ENCODE measurements around the gene PEX11B. TPM values are rescaled to one million over a fixed set of nuclear protein-coding genes. Genes with fewer than 3 reads are reported as not detected.

PEX11B gene
- total RNA-seq, 1 donor from 2014 or later: 30.6 TPM

DNA sequence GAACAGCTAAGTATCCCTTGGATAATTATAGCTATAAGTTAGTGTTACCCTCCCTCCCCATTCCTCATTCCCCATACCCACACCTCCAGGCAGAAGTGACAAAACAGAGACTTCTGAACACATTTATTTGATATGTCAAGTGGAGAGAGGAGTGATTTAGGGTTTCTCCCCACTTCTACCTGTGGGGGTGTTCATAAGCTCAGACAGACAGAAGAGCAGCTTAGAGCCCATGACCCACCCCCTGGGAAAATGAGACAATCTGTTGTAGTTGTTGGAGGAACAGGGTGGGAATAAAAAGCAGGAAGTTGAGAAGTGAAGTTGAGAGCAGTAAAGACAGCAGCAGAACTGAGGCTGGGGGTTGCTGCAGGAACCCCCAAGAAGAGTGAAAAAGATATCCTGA, 40.8 kb upstream of the PEX11B start:
- peaks cover 9% of the 10 kb centered on the region for H3K36me3 Mint-ChIP-seq (ENCODE audit: low read depth)
- no peaks in the 10 kb centered on the region for H3K27me3 Mint-ChIP-seq (ENCODE audit: insufficient read depth)
- intact Hi-C loops (cut with micrococcal nuclease): loop anchor here (2.0 kb wide), 1 partner anchor 75 kb away; the partner anchor contains the start of gene ANKRD35
- H3K4me1 Mint-ChIP-seq (ENCODE audit: low read depth): peaks cover 83% of the 10 kb centered on the region
- H3K4me3 Mint-ChIP-seq: peak overlapping the region; percentile 72
- no peaks in the 10 kb centered on the region for H3K9me3 Mint-ChIP-seq
- DNase-seq (ENCODE audit: low spot score): no peak
- no peak overlapping the region for H3K27ac Mint-ChIP-seq

DNA sequence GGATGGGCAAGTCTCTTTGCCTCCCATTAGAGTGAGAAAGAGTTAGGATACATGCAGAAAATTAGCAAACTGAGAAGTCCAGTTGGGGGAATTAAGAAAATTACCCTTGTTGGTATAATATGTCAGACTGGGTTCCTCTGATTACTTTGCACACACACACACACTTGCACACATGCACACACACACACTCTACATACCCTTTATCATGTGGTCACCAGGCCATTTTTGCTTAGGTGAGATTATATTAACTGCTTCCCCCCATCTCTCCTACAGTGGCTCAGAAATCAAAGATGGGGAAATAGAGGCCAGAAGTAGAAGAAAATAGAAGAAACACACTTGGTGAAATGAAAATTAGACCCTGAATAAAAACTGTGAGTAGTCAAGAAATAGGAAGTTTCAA, 40.2 kb upstream of the PEX11B start:
- Mint-ChIP-seq H3K9me3 (no peaks in the 10 kb centered on the region), H3K27me3 (ENCODE audit: insufficient read depth) (no peaks in the 10 kb centered on the region), H3K27ac (no peak overlapping the region), H3K4me3 (peak overlapping the region; percentile 11), H3K4me1 (ENCODE audit: low read depth) (peaks cover 79% of the 10 kb centered on the region), H3K36me3 (ENCODE audit: low read depth) (peaks cover 9% of the 10 kb centered on the region)
- intact Hi-C loops (cut with micrococcal nuclease): loop anchor here (1.0 to 2.0 kb wide), 2 partner anchors 38 to 74 kb away; partner anchors contain the start of genes ANKRD35 and TXNIP
- no peak for DNase-seq (ENCODE audit: low spot score)

DNA sequence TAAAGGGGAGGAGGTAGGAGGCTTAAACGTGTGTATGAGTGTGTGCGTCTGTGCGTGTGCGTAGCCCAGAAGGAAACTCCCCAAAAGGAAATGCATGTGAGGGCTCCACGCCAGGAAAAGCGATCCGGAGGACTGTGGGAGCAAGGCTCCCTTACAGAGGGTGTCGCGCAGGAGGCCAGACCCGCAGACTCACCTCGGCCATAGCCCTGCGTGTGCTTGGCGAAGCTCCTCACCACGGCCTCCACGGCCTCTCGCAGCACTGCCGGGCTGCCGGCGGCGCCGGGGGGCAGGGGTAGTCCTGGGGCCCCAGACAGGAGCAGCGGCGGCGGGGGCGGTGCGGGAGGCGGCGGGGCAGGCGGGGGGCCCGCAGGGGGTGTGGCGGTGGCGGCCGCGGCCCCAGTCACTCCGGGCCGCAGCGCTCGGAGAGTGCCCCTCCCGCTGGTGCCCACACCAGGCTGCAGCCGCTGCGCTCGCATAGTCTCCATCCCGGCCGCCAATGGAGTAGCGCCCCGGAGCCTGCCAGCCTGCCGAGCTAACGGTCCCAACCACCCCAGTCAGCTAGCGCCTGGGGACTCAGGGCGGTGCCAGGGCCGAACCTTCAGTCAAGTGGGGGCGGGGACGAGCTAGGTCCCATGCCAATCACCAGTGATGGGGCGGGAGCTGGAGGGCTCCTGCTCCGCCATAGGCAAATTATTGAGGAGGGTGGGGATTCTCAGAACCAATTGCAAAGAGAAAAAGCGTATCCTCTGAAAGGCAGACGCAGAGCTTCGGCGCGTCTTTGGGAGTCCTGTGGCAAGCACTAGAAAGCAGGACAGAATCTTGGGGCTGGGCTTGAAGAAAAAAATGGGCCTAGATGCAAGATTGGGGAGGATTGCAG, 39.2 kb upstream of the PEX11B start, which contains the start of gene LIX1L:
TSS of gene LIX1L (minus strand) at position 575 of the 877 bp plus-strand sequence. CDS start at position 485, 90 bp downstream.
- Mint-ChIP-seq H3K27me3 (ENCODE audit: insufficient read depth) (no peaks in the 10 kb centered on the region), H3K36me3 (ENCODE audit: low read depth) (peaks cover 9% of the 10 kb centered on the region)
- intact Hi-C loops (cut with micrococcal nuclease): loop anchor here (1.0 to 2.0 kb wide), 3 partner anchors 30 to 73 kb away; partner anchors contain the start of genes ANKRD35, RBM8A and TXNIP

DNA sequence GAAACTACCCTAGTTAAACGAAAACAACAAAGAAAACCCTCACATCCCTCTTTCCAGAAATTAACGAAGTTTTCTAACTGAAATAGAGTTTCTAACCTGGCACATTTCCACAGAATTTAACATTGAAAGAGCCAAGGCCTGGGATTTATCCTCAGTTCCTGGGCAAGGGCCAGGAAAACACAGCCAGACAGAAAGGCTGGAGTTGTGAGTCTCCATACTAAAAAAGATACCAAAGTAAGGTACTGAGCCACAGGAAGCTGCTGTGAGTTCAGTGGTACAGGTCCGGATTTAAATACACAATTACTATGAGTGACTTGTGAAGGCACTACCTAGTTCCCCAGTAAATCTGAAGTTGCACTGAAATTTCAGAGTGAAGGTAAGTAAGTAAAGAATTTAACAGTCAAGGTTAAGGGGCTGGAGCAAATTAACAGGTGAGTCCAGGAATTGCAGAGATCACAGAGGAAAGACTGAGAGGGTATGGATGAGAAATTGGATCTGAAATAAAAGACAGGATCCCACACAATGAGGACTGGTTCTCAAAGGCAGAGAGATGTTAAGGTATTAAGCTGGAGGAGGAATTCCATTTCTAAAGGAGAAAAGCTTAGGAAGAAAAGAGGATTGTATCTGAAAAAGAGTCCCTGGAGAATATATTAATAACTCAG, 38.4 kb upstream of the PEX11B start:
- Mint-ChIP-seq H3K36me3 (ENCODE audit: low read depth) (peaks cover 12% of the 10 kb centered on the region), H3K4me3 (peak overlapping the region; percentile 93), H3K4me1 (ENCODE audit: low read depth) (peaks cover 65% of the 10 kb centered on the region), H3K27me3 (ENCODE audit: insufficient read depth) (no peaks in the 10 kb centered on the region), H3K27ac (peak overlapping the region; percentile 93), H3K9me3 (no peaks in the 10 kb centered on the region)
- intact Hi-C loops (cut with micrococcal nuclease): loop anchor here (1.0 kb wide), 1 partner anchor 30 kb away; the partner anchor contains the start of gene RBM8A
- DNase-seq (ENCODE audit: low spot score): no peak

More for the DNA sequence above, 39.2 kb upstream of the PEX11B start, which contains the start of gene LIX1L:
- Mint-ChIP-seq H3K4me1 (ENCODE audit: low read depth) (peaks cover 68% of the 10 kb centered on the region), H3K27ac (peak within 1 kb of the TSS; percentile 93), H3K9me3 (no peaks in the 10 kb centered on the region), H3K4me3 (peak within 1 kb of the TSS; percentile 93)
- peak; percentile 93 for DNase-seq (ENCODE audit: low spot score)

GRCh38 chr1:145956361-145956760, 37.8 kb upstream of the PEX11B start:
- no peak for DNase-seq (ENCODE audit: low spot score)
- intact Hi-C loops (cut with micrococcal nuclease): no loop called here
- H3K27me3 Mint-ChIP-seq (ENCODE audit: insufficient read depth): no peaks in the 10 kb centered on the region
- peaks cover 65% of the 10 kb centered on the region for H3K4me1 Mint-ChIP-seq (ENCODE audit: low read depth)
- peak overlapping the region; percentile 93 for H3K27ac Mint-ChIP-seq
- peaks cover 16% of the 10 kb centered on the region for H3K36me3 Mint-ChIP-seq (ENCODE audit: low read depth)
- no peaks in the 10 kb centered on the region for H3K9me3 Mint-ChIP-seq
- H3K4me3 Mint-ChIP-seq: peak overlapping the region; percentile 93

GRCh38 chr1:145955436-145955835, 36.9 kb upstream of the PEX11B start:
- Mint-ChIP-seq H3K4me3 (peak overlapping the region; percentile 50), H3K4me1 (ENCODE audit: low read depth) (peaks cover 61% of the 10 kb centered on the region), H3K9me3 (no peaks in the 10 kb centered on the region), H3K27me3 (ENCODE audit: insufficient read depth) (no peaks in the 10 kb centered on the region), H3K36me3 (ENCODE audit: low read depth) (peaks cover 16% of the 10 kb centered on the region), H3K27ac (no peak overlapping the region)
- intact Hi-C loops (cut with micrococcal nuclease): no loop called here
- no peak for DNase-seq (ENCODE audit: low spot score)

DNA sequence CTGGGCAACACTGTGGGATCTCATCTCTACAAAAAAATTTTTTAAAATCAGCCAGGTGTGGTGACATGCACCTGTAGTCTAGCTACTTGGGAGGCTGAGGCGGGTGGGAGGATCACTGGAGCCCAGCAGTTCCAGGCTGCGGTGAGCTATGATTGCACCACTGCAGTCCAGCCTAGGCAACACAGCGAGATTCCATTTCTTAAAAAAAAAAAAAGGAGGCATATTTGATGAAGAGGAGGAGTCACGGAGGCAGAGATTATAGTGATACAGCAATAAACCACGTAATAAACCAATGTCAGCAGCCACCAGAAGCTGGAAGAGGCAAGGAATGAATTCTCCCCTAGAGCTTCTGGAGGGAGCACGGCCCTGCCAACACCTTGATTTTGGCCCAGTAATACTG, 35.3 kb upstream of the PEX11B start:
- no peak for DNase-seq (ENCODE audit: low spot score)
- Mint-ChIP-seq H3K36me3 (ENCODE audit: low read depth) (peaks cover 17% of the 10 kb centered on the region), H3K27ac (no peak overlapping the region), H3K4me3 (no peak overlapping the region), H3K9me3 (no peaks in the 10 kb centered on the region), H3K4me1 (ENCODE audit: low read depth) (peaks cover 57% of the 10 kb centered on the region), H3K27me3 (ENCODE audit: insufficient read depth) (no peaks in the 10 kb centered on the region)
- intact Hi-C loops (cut with micrococcal nuclease): no loop called here

DNA sequence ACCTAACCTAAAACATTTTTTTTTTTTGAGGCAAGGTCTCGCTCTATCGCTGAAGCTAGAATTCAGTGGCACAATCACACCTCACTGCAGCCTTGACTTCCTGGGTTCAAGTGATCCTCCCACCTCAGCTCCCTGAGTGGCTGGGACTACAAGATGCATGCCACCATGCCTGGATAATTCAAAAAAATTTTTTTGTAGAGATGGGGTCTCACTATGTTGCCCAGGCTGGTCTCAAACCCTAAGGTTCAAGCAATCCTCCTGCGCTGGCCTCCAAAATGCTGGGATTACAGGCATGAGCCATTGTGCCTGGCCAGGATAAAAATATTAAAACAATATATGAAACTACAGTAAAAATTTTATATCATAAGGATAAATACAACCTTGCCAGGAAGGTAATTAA, 34.4 kb upstream of the PEX11B start:
- peaks cover 48% of the 10 kb centered on the region for H3K4me1 Mint-ChIP-seq (ENCODE audit: low read depth)
- DNase-seq (ENCODE audit: low spot score): no peak
- intact Hi-C loops (cut with micrococcal nuclease): no loop called here
- no peaks in the 10 kb centered on the region for H3K27me3 Mint-ChIP-seq (ENCODE audit: insufficient read depth)
- H3K4me3 Mint-ChIP-seq: no peak overlapping the region
- H3K27ac Mint-ChIP-seq: no peak overlapping the region
- peaks cover 17% of the 10 kb centered on the region for H3K36me3 Mint-ChIP-seq (ENCODE audit: low read depth)
- no peaks in the 10 kb centered on the region for H3K9me3 Mint-ChIP-seq

DNA sequence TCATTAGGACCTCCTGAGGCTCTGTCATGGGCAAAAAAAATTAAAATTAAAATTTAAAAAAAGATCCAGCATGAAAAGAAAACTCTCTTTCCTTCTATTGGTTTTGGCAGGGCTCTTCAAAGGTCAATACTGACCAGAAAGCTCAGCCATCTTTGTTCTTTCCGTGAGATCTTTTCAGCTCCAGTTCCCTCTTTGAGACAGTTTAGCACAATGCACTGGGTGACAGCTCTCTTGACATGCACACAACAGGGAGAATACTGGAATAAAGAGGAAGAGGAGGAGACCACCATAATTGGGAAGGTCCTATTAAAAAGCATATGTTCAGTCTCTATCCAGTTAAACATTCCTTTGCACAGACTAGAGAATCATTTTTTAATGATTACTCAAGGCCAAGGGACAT, 33.0 kb upstream of the PEX11B start:
- H3K9me3 Mint-ChIP-seq: no peaks in the 10 kb centered on the region
- H3K4me3 Mint-ChIP-seq: no peak overlapping the region
- peaks cover 23% of the 10 kb centered on the region for H3K36me3 Mint-ChIP-seq (ENCODE audit: low read depth)
- H3K4me1 Mint-ChIP-seq (ENCODE audit: low read depth): peaks cover 39% of the 10 kb centered on the region
- no peak overlapping the region for H3K27ac Mint-ChIP-seq
- intact Hi-C loops (cut with micrococcal nuclease): no loop called here
- H3K27me3 Mint-ChIP-seq (ENCODE audit: insufficient read depth): no peaks in the 10 kb centered on the region
- no peak for DNase-seq (ENCODE audit: low spot score)

DNA sequence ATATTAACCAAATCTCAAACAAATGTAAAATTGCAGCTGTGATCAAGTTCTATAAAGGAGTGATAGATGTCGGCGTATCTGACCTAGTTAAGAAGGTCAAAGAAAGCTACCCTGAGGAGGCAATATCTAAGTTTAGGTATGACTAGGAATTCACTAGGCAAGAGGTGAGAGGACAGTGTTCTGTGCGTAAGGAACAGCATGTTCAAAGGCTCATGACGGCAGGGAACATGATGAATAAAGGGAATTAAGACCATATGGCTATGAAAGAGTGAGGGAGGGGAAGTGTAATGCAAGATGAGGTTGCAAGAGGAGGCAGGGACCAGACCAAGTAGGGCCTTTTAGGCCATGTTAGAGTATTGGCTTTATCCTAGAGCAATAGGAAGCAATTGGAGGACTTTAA, 30.7 kb upstream of the PEX11B start:
- Mint-ChIP-seq H3K36me3 (ENCODE audit: low read depth) (peaks cover 19% of the 10 kb centered on the region), H3K9me3 (no peaks in the 10 kb centered on the region), H3K27ac (no peak overlapping the region), H3K27me3 (ENCODE audit: insufficient read depth) (no peaks in the 10 kb centered on the region), H3K4me3 (no peak overlapping the region), H3K4me1 (ENCODE audit: low read depth) (peaks cover 16% of the 10 kb centered on the region)
- DNase-seq (ENCODE audit: low spot score): no peak
- intact Hi-C loops (cut with micrococcal nuclease): no loop called here

GRCh38 chr1:145947551-145947950, 29.0 kb upstream of the PEX11B start:
- peaks cover 27% of the 10 kb centered on the region for H3K36me3 Mint-ChIP-seq (ENCODE audit: low read depth)
- intact Hi-C loops (cut with micrococcal nuclease): no loop called here

GRCh38 chr1:145946477-145946986, 28.0 kb upstream of the PEX11B start:
- Mint-ChIP-seq H3K4me1 (ENCODE audit: low read depth) (peaks cover 9% of the 10 kb centered on the region), H3K9me3 (no peaks in the 10 kb centered on the region), H3K27ac (no peak overlapping the region), H3K27me3 (ENCODE audit: insufficient read depth) (no peaks in the 10 kb centered on the region), H3K4me3 (no peak overlapping the region), H3K36me3 (ENCODE audit: low read depth) (peaks cover 28% of the 10 kb centered on the region)
- no peak for DNase-seq (ENCODE audit: low spot score)
- intact Hi-C loops (cut with micrococcal nuclease): no loop called here

More at GRCh38 chr1:145947551-145947950, 29.0 kb upstream of the PEX11B start:
- peaks cover 15% of the 10 kb centered on the region for H3K4me1 Mint-ChIP-seq (ENCODE audit: low read depth)
- no peaks in the 10 kb centered on the region for H3K27me3 Mint-ChIP-seq (ENCODE audit: insufficient read depth)
- H3K4me3 Mint-ChIP-seq: no peak overlapping the region
- H3K27ac Mint-ChIP-seq: no peak overlapping the region
- no peak for DNase-seq (ENCODE audit: low spot score)
- no peaks in the 10 kb centered on the region for H3K9me3 Mint-ChIP-seq

DNA sequence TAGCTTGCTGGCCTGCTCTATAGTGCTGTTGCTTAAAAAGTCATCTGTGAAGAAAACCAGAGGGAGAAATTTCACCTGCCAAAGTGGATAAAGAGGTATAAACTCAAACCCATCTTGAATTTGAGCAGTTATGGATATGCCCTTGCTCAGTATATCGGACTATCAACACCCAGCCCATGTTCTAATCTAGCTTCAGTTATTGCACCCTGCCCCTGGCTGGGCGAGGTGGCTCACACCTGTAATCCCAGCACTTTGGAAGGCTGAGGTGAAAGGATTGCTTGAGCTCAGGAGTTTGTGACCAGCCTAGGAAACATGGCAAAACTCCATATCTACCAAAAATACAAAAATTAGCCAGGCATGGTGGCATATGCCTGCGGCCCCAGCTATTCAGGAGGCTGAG, 26.0 kb upstream of the PEX11B start:
- Mint-ChIP-seq H3K9me3 (no peaks in the 10 kb centered on the region), H3K27ac (no peak overlapping the region), H3K36me3 (ENCODE audit: low read depth) (peaks cover 27% of the 10 kb centered on the region), H3K4me3 (no peak overlapping the region), H3K27me3 (ENCODE audit: insufficient read depth) (no peaks in the 10 kb centered on the region), H3K4me1 (ENCODE audit: low read depth) (peaks cover 6% of the 10 kb centered on the region)
- DNase-seq (ENCODE audit: low spot score): no peak
- intact Hi-C loops (cut with micrococcal nuclease): no loop called here

All from activated T-helper 1 cell treated with anti-CD3 and anti-CD28 coated beads, Interleukin-12 subunit alpha, Interleukin-12 subunit beta, Interleukin-2, Interleukin-4 antibody, amounts not matched to agents 30 ng/mL and 10 ng/mL and 1 ng/mL, durations not matched to agents 14 hours and 24 hours and 36 hours (primary cell).